HK-2 (cell line): ENCODE measurements around the gene MMP2.

Experiments
- DNase-seq: peaks from one replicate; pipeline ENCODE4 v3.0.0-alpha.2; 2018; ENCODE audit not compliant: unreplicated experiment

MMP2 gene

DNA sequence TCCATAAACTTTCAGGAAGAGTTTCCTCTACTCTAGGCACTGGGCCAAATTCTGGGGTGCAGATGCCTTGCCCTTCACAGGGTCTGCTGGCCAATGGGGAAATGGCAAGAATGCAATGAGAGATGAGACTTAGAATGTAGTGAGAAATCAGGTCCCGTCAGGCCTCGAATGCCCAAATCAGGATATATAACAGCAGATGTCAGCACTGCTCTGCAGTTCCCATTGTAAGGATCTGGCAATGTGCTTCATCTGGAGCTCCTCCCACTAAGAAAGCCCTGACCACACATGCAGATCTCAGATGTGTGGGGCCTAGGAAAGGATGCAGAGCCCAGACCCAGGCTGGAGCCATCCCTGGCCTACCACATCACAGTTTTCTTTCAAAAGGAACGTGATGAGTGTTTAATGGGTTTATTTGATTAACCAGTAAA is 16.0 kb downstream of the MMP2 start:
- no peak for DNase-seq

DNA sequence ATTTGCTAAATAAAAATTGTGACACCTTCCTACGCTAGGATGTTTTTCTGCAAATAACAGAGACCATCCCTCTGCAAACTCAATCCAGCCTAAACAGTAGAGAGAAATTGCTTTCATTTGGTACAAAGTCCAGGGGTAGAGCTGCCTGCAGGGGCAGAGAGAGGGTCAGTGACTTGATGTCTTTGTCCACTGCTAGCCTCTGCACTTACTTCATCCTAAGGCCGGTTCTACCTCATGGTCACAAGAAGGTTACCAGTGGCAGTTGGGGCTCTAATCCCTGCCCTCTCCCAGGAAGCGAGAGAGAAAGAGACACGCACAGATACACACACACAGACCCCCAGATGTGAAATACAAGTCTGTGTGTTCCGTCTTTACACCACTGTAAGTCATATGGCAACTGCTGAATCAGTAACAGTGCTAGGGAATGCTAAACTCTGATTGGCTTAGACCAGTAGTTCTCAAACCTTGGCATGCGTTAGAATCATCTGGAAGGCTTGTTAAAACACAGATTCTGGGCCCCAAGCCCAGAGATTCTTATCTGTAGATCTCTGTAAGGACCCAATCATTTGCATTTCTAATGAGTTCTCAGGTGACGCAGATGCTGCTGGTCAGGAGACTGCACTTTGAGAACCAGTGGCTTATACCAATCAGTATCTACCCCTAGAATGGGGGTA is 16.8 kb downstream of the MMP2 start:
- no peak for DNase-seq

DNA sequence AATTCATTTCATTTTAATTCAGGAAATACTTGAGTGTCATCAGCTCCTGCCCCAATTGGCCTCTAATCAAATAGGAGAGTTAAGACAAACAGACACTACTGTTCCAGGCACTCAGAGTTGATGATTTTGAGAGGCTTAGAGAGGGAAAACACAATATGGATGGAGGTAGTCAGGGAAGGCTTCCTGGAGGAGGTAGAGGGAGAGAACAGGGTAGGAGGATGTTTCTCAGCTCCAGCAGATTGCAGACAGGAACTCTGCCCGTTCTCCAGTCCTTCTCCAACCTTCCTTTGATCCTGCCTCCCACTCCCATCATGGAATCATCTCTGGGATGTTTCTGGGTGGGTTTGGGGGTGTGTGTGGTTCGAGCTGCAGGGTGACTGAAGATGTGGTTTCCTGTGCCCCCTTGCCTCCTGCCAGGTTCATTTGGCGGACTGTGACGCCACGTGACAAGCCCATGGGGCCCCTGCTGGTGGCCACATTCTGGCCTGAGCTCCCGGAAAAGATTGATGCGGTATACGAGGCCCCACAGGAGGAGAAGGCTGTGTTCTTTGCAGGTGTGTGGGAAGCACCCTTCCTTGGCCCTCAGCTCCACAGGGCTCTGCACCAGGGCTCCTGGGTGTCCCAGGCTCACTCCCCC is 17.6 kb downstream of the MMP2 start:
- no peak for DNase-seq

DNA sequence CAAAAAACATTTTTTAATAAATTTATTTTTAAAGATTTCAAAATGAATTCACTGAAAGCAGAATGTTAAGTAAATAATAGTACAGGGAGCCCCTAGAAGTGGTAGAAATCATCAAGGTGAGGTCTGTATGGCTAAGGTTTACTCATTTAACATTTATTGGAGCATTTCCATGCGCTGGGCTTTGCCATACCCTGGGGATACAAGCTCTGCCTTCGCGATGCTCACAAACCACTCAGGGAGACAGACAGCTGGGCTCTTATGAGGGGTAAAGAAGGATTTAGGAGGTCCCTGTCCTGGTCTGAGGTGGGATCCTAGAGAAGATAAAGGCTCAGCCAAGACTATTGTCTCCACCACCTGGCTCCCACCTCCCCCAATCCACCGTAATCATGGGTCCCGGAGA is 18.6 kb downstream of the MMP2 start:
- no peak for DNase-seq

DNA sequence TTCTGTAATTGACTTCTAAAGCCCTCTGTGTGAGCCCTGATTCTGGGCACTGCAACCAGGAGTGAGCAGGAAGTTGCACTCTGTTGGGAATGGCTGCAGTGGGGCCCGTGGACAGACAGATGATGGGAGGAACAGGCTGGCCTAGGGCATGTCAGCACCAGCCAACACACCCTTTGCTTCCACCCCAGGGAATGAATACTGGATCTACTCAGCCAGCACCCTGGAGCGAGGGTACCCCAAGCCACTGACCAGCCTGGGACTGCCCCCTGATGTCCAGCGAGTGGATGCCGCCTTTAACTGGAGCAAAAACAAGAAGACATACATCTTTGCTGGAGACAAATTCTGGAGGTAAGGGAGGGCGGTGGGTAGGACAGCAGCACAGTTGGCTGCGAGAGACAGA is 19.1 kb downstream of the MMP2 start:
- no peak for DNase-seq

DNA sequence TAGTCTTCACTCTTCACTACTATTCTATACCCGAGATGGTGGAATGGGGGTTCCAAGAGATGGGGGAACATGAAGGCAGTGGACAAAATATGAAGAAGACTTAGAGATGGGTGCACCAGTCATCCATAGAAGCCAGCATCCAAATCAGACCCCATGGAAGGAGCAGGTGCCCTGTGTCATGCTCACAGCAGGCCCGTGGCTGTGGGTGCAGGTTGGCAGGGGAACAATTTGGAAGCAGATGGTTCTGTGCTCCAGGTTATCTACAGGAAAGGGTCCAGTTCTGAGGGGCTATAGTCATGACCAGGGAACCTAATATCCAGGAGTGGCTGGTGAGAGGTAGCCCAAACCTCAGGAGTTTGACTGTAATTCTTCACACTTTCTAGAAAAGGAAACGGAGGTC is 20.3 kb downstream of the MMP2 start:
- DNase-seq = no peak

DNA sequence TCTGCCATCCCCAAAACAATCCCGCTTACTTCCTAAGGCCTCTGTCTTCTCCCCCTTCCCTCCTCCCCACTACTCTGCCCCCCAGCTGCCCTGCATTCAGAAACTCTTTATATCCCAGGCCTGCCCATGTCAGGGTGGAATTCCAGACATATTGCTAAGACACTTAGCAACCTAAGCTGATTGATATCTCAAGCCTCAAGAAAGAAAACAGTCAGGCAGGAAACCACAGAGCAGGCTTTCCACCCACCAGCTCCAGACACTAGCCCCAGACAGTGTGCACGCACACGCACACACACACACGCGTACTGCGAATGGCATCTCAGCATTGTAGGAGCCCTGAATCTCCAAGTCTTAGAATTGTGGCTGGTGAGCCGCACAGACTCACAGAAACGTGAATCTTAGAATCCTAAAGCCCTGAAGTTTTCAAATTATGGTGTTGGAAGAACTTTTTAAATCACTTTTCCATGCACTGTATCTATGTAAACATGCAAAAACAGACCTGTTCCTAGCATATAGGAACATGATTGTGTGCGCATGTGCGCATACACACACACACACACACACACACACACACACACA is 21.0 kb downstream of the MMP2 start:
- peak; percentile 75 for DNase-seq

DNA sequence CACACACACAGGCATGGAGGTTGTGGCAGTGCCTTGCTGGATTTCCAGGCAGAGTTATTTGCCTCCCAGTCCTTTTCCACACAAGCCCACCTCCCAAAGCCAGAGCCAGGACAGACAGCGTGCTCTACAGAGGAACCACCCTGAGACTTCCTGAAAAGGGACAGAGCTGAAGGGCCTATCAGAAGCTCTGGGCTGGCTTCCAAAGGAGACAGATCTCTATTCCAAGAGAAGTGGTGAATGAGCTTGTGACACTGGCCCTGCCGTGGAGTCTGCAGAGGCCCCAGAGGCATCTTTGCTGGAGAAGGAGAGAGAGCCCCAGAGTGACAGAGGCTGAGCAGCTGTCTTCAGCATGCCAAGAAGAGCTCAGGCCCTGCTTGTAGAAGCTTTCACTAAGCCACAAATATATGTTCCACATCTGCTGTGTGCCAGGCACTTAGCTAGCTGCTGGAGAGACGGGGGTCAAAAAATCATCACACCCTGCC is 21.6 kb downstream of the MMP2 start:
- no peak for DNase-seq

DNA sequence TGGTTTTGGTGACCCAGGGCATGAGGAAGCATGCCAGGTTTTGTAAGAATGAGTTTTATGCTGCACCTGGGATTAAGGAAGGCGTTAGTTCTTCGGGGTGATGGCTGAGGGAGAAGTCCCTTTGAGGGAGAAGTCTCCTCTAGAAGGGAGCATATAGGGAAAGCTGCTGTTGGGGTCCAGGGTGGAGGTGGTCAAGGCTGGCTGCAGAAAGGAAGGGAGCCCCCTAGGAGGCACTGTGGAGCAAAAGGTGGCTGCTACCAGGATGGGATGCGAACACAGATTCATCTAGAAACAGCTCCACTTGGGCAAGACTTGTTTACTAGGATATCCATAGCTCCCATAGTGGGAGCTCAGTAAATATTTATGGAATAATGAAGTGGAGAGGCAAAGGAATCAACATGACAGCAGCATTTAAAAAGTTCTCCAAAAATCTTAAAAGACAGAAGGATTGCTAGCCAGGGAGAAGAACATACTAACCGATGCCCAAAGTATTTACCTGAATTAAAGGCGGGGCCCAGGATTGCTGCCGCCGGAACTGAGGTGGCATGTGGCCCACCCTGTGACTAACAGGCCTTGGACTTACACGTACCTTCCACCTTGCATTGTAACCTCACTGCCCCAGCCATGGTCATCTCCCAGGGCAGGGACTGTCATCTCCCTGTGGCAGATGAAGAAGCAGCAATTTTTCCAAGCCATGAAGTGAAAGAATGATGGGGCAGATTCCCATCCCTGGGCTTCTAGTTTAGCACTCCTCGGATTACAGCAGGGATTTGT is 22.7 kb downstream of the MMP2 start:
- DNase-seq = no peak

DNA sequence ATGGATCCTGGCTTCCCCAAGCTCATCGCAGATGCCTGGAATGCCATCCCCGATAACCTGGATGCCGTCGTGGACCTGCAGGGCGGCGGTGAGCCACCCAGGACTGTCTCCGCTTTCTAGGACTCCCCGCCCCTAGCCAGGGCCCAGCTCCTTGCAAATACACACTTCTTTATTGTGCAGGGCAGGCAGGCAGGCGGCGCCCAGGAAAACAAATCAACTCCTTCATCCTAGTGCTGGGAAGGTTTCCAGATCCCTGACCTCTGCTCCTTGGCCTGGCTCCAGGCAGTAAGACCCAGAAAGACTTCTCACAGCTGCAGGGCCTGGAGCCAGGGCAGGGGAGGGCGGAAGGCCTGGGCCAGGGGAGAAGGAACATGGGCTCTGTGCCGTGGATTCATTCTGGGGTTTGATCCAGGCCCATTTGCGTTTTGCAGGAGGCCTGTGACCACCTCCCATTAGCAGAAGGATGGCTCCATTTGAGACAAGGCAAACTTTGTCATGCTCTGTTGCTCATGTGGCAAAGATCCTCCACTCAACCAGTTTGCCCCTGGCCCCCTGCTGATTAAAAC is 23.9 kb downstream of the MMP2 start:
- DNase-seq = peak; percentile 67

DNA sequence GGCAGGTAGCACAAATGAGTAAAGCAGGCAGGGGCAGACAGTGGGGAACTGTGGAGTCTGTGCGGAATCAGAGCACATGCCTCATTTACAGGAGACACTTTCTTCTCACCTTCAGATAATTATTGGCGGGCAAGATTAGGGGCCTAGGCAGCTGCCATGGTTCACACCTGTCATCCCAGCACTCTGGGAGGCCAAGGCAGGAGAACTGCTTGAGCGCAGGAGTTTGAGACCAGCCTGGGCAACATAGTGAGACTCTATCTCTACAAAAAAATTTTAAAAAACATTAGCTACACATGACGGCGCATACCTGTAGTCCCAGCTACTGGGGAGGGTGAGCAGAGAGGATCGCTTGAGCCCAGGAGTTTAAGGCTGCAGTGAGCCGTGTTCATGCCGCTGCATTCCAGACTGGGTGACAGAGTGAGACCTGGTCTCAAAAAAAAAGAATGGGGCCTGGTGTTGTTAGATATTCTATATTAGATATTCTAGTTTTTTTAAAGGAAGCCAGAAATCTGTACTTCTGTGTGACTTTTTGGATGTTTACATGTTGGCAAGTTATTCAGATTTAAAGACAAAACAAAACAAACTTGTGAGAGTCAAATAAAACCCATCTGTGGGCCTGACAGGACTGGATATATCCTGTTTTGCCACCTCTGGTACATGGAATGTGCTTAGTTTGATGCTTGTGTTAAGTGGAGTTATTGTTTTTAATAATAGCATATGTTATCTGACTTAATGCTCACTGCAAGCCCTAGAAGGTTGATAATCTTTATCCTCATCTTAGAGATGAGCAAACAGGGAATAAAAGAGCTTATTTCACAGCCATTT is 24.9 kb downstream of the MMP2 start:
- DNase-seq = no peak

DNA sequence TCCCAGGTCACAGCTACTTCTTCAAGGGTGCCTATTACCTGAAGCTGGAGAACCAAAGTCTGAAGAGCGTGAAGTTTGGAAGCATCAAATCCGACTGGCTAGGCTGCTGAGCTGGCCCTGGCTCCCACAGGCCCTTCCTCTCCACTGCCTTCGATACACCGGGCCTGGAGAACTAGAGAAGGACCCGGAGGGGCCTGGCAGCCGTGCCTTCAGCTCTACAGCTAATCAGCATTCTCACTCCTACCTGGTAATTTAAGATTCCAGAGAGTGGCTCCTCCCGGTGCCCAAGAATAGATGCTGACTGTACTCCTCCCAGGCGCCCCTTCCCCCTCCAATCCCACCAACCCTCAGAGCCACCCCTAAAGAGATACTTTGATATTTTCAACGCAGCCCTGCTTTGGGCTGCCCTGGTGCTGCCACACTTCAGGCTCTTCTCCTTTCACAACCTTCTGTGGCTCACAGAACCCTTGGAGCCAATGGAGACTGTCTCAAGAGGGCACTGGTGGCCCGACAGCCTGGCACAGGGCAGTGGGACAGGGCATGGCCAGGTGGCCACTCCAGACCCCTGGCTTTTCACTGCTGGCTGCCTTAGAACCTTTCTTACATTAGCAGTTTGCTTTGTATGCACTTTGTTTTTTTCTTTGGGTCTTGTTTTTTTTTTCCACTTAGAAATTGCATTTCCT is 26.5 kb downstream of the MMP2 start:
- DNase-seq = no peak

DNA sequence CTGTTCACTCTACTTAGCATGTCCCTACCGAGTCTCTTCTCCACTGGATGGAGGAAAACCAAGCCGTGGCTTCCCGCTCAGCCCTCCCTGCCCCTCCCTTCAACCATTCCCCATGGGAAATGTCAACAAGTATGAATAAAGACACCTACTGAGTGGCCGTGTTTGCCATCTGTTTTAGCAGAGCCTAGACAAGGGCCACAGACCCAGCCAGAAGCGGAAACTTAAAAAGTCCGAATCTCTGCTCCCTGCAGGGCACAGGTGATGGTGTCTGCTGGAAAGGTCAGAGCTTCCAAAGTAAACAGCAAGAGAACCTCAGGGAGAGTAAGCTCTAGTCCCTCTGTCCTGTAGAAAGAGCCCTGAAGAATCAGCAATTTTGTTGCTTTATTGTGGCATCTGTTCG is 27.1 kb downstream of the MMP2 start:
- DNase-seq = no peak

DNA sequence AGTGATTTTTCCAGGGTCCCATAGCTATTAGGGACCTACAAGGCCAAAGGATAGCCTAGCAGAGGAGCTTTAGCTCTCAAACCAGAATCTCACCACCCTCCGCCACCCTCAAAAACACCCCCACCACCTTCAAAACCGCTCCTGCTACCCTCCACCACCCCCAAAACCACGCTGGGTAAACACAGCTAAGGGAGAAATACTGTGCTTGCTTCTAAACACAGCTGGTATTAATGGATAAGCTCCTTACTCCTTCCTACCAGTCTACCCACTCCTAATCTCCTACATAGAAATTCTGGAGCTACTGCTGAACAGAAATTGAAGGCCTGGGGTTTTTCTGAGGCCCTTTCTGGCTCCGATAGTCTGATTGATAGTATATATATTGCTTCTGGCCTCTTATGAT is 27.7 kb downstream of the MMP2 start:
- no peak for DNase-seq

DNA sequence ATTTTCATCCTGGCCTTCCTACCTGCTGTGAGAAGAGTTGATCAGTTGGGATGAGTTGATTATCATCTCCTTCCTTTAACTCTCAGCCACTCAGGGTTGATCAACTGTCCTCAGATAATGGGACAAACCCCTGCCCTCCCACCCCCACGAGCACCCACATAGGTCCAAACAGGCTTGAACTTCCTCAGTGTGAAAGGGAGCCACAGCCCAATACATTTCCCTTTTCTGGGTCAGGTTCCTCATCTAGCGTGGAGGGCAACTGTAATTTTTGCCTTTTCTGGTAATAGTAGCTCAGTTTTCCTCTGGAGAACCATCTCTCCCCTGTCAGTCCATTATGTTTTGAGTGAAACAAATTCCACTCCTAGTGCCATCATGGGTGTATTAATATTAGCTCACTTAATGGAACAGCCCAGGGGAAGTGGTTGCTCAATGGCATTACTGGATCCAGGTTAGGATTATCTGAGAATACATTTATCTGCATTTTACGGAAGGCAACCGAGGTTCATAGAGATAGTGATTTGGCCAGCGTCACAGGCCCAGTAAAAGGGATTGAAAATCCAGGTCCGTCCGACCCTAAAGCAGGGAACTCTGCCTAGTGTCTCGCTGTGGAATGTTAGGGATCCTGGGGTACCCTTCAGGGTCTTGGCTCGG is 29.4 kb downstream of the MMP2 start:
- DNase-seq = no peak

DNA sequence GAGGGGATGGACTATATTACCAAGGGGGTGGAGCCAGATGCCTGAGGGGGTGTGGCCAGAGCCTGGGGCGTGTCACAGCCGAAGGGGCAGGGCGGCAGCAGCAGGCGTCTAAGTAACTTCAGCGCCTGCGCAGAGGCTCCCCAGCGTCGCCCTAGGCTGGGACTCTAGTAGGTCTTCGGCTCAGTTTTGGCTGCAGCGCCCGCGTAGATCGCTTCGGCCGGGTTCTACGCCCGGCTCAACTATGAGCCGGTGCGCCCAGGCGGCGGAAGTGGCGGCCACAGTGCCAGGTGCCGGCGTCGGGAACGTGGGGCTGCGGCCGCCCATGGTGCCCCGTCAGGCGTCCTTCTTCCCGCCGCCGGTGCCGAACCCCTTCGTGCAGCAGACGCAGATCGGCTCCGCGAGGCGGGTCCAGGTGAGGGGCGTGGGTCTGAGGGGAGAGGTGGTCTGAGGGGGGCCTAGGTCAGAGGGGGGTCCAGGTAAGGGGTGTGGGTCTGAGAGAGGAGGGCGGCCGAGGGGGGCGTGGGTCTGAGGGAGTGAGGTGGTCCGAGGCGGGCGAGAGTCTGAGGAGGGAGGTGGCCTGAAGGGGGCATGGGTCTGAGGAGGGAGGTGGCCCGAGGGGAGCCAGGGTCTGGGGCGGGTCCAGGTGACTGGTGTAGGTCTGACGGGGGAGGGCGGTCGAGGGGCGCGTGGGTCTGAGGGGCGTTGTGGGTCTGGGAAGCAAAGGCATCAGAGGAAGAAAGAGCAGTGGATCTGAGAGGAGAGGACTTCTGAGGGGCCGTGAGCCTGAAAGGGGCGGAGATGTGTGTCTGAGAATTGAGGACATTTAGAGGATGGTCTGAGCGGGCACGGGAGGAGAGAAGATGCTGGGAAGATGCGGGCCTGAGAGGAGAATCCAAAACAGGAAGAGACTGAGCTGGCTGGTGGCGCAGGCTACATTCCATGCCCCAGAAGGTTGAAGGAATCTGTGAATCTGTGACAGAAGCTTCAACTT is 30.2 kb downstream of the MMP2 start, which contains the start of gene LPCAT2:
Gene LPCAT2 (plus strand): TSS at position 132 of the 991 bp plus-strand sequence. CDS start 110 bp downstream, at position 242.
- DNase-seq = peak; percentile 30

DNA sequence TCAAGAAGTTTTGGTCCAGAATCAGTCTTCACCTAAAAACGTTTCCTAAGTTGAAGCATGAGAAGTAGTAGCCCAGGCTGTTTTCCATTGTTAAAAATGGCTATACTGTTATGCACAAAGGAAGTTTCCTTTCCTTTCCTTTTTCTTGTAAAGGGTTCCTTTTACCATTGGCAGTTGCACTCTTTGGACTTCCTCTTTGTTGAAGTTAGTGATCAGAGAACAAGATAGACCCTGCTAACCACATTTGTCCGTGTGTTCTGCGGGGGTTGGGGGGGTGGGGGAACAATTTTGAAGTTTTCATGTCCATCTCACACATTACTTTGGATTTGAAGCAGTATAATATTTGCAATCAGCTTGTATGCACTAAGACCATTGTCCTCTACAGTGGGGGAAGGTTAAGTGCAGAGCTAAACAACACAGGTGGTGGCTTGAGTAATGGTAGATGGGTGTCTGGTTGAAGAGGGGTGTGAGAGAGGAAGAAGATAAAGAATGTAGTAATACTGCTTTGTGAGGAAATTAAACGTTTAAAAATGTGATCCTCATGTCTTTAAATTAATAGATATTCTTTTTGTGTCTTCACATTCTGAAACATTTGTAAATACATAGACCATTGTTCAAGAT is 31.3 kb downstream of the MMP2 start:
- DNase-seq = no peak

DNA sequence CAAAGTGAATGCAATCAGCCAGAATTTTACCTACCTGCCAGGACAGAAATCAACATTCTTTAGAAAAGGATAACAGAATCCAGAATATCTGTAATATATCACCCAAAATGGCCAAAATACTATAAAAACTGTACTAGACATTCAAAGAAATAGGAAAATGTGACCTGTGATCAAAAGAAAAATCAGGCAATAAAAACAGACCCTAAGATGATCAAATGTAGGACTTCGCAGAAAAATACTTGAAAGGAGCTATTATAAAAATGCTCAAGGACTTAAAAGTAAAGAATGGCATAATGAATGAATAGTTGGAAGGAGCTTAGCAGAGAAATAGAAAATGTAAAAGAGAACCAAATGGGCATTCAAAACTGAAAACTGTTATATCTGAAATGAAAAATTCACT is 33.9 kb downstream of the MMP2 start:
- DNase-seq = no peak
